Kidney tubule cell (primary cell): ENCODE results near the gene MOK.

Experiments
- DNase-seq: peaks from one replicate; pipeline ENCODE4 v3.0.0-alpha.2; 2018; ENCODE audit warnings: low spot score

Gene MOK

DNA sequence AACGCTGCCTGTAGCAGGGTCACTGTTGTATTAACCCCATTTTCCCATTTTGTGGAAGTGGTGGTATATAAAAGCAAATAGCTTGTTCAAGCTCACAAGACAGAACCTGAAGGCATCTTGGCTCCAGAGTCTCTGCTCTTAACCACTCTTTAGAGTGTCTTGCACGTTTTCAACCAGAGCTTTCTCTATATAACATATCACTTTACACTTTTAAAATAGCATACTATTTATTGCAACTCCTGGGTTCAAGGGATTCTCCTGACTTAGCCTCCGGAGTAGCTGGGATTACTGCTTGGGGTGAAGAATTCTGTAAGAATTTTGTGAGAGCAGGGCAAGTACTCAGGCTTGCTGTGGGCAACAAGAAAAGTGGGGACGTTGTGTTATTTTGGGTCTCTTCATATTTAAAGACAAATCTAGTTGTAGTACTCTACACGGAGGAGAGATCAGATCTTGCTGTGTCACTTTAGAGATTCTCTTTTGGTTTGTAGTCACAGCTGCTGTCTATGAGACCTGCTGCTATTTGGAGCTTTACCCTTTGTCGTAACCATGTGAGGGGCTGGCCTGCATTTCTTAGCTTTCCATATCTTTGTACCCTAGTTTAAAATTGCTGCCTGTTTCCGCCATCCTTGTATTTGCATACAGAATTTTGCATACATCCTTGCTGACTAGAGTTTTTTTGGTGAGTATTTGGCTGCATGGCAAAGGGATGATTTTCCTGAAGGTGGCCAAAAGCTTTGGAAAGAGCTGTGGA lies 124.5 kb downstream of the MOK start:
- DNase-seq, result no peak
